ENCODE data around the gene SCFD2.

- no peak for TF ChIP-seq CTCF (conservative IDR thresholded peaks at IDR 0.05 in 1 of 2, IDR thresholded peaks at IDR 0.05 in 1 of 2; ENCODE audit: extremely low read depth in 1 of 2, insufficient read depth in 1 of 2, low read depth in 1 of 2, low read length in 2 of 2)
- TF ChIP-seq EZH2 (IDR thresholded peaks at IDR 0.05; ENCODE audit: borderline replicate concordance, low read length): no peak
These were observed 495.6 kb downstream of the SCFD2 start for GRCh38 chr4:52870225-52870624.
